Dedifferentiated amniotic fluid mesenchymal stem cell (primary cell): ENCODE results near the gene METTL18.
"Not testable (repeated sequence)": the region's sequence is repeated elsewhere in the genome, so short reads cannot be mapped to it uniquely, and the experiment has no call there.

Experiments used
- DNase-seq: peaks from one replicate; pipeline ENCODE4 v3.0.0-alpha.2; 2016; ENCODE audit errors: extremely low spot score

The METTL18 gene

GRCh38 chr1:169794530-169795416 lies at the start of gene METTL18:
Gene METTL18, minus strand, starts transcription at chr1:169794907. Its CDS starts 1,212 bp downstream, at chr1:169793695.
- DNase-seq: peak; percentile 93

DNA sequence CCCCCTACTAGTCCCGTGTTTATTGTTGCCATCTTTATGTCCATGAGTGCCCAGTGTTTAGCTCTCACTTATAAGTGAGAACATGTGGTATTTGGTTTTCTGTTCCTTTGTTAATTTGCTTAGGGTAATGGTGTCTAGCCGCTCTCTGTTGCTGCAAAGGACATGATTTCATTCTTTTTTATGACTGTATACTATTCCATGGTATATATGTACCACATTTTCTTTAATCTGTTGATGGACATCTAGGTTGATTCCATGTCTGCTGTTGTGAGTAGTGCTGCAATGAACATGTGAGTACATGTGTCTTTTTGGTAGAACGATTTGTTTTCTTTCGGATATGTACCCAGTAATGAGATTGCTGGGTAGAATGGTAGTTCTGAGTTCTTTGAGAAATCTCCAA lies 44.2 kb upstream of the METTL18 start:
- no peak for DNase-seq

GRCh38 chr1:169836198-169836597 lies 41.5 kb upstream of the METTL18 start:
- no peak for DNase-seq

DNA sequence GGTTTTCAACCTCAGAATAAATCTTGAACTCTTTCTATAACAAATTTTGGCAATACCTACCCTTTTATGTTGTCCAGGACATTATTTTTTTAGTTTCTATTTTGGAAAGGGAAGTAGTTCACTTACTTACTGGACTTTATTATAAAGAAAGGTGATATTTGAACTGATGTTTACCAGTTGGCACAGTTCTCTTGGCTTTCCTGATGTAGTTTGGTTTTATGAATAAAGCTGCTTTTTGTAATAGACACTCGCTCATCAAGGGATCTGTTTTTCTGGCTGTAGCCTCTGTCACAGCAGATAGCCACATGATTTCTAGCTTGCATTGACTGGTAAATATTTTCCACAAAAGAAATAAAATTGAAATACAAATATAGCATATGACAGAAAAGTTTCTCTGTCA lies 40.9 kb upstream of the METTL18 start:
- DNase-seq: no peak

DNA sequence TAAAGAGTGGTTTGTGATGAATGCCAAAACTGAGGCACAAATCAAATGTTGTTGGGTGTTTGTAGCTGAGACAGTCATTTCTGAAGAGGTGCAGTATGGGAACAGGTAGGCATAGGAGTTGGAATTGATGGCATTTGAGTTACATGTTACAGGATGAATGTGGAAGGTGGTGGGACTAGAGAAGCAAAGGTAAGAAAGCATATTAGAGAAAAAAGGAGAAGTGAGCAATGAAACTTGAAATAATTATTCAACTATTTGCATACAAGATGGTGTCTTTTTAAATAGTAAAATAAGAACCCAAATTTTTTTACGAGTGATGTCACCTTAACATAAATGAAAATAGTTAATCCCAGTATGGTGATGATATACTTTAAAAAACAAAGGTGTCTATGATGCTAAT lies 40.2 kb upstream of the METTL18 start:
- DNase-seq: no peak

- DNase-seq: no peak
Measured at GRCh38 chr1:169833179-169833901, 38.6 kb upstream of the METTL18 start.

DNA sequence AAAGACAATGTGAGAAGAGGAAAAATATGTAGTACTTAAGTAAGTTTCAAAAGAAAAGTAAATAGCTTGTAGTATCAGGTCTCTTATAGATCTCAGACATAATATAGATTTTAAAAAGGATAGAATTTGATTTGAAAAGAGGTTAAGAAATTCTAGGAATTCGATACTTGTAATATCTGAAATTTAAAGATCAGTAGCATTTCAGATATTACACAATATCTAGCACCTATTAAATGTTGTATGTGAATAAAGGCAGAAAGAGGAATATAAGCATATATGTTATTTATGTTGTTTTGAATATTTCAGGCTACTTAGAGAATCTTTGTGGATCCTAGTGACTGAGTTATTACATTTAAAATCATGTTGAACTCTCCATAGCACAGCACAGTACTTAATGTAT lies 35.0 kb upstream of the METTL18 start:
- DNase-seq: no peak

- no peak for DNase-seq
Measured at GRCh38 chr1:169824153-169824552, 29.4 kb upstream of the METTL18 start.

GRCh38 chr1:169821500-169821899 lies 26.8 kb upstream of the METTL18 start:
- no peak for DNase-seq

- no peak for DNase-seq
Measured at GRCh38 chr1:169816617-169817016, 21.9 kb upstream of the METTL18 start.

- no peak for DNase-seq
Measured at GRCh38 chr1:169814265-169814664, 19.6 kb upstream of the METTL18 start.

DNA sequence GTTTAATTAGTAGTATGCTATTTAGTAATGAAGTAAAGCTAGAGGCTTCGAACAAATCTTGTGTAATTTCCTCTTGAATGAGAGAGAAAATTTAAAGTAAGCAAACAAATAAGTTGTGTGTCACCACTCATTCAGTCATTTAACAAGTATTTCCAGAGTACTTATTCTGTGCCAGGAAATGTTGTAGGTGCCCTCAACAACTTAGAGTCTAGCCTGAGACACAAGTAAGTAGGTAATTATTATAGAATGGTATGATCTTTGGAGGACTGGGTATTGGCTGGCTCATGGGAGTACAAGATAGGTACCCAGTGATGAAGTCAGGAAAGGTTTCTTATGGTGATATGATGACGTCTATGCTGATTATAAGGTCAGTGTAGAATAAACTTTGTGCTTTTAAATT lies 17.4 kb upstream of the METTL18 start:
- no peak for DNase-seq

- not testable (repeated sequence) for DNase-seq
Measured at GRCh38 chr1:169811418-169812035, 16.8 kb upstream of the METTL18 start.

- DNase-seq: peak; percentile 56
Measured at GRCh38 chr1:169809370-169810095, 14.8 kb upstream of the METTL18 start.

GRCh38 chr1:169804941-169805340 lies 10.2 kb upstream of the METTL18 start:
- no peak for DNase-seq

GRCh38 chr1:169802888-169803287 lies 8.2 kb upstream of the METTL18 start:
- DNase-seq: no peak

DNA sequence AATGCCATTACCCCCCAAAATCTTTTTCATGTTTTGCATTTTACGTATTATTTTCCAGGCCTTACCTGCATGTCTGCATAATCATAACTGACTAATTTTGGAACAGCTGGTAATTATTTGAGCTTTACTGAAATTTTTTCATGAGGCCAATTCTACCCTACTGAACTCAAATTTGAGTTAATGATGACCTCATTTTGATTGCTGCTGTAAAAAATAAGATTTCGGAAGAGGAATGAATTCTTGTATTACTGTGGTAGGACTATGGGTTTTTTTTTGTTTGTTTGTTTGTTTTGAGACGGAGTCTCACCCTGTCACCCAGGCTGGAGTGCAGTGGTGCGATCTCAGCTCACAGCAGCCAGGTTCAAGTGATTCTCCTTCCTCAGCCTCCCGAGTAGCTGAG lies 2.6 kb upstream of the METTL18 start:
- DNase-seq: no peak

- no peak for DNase-seq
Measured at GRCh38 chr1:169796274-169796810, 1.6 kb upstream of the METTL18 start.

- DNase-seq: no peak
Measured at GRCh38 chr1:169795687-169796086, 980 bp upstream of the METTL18 start.

DNA sequence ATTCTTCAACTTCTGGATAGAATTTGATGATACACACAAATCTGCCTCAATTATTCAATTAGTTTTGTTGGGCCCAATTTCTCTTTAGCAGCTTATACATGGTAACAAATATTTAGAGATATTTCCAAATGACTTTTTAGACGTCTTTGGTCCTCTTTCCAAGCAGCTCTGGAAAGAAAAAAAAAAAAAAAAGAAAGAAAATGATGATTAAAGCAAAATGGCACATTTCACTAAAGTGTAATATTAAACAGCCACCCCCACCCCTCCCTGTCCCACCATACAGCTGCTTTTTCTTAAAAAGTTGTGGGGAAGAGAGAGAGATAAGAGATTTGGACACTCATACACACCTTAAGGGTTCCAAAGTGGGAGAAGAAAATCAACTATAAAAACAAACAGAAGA lies 977 bp downstream of the METTL18 start:
- DNase-seq: no peak

DNA sequence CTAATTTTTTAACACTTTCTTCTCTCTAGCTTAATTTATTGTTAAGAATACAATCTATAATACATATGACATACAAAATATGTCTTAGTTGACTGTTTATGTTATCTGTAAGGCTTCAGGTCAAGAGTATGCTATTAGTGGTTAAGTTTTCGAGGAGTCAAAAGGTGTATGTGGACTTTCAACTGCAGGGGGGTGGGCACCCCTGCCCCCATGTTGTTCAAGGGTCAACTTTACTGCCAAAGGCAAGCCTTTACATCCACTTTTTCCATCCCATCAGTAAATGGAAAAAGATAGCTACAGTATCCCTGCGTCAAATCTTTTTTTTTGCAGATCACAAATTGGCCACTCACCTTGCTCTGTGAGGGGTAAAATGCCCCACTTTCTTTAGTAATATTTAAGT lies 6.3 kb downstream of the METTL18 start:
- no peak for DNase-seq

GRCh38 chr1:169786974-169787373 lies 7.7 kb downstream of the METTL18 start:
- no peak for DNase-seq
